NCI-H146 (cell line): ENCODE measurements around the gene TRIP12.
"Not testable (repeated sequence)": the region's sequence is repeated elsewhere in the genome, so short reads cannot be mapped to it uniquely, and the experiment has no call there.

ENCODE experiments used
- DNase-seq: peaks from one replicate; lab custom pipeline; 2025; lab: John Stamatoyannopoulos, UW

TRIP12 gene

DNA sequence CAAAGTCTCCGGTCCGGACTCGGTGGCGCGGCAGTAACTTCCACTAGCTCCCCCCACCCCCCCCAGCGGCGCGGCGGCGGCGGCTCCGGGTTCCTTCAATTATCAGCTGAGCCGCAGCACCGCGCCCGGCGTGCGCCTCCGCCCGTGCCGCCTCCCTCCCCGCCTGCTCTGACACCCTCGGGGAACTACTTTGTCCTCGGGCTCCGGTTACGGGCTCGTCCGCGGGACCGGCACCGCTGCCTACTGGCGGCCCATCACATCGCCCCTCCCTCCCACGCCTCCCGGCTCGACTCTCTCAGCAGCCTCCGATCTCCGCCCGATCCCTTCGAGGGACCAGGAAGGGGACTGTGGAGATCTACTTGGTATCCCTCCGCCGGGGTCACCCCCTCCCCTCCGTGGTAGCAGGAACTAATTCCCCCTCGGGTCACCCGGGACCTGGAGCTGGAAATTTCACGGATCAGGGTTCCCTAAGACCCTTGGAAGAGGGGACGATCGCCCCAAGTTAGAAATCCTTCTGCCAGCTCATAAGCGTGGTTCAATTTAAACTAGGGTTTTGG is at the start of gene TRIP12:
Gene TRIP12, minus strand, starts transcription at position 118 of the 557 bp plus-strand sequence. CDS start 41,930 bp downstream, outside the sequence.
- DNase-seq = peak; percentile 94

- no peak for DNase-seq
Measured at GRCh38 chr2:229971298-229971790, 49.5 kb upstream of the TRIP12 start.

GRCh38 chr2:229970406-229970805 is 48.6 kb upstream of the TRIP12 start:
- DNase-seq = no peak

DNA sequence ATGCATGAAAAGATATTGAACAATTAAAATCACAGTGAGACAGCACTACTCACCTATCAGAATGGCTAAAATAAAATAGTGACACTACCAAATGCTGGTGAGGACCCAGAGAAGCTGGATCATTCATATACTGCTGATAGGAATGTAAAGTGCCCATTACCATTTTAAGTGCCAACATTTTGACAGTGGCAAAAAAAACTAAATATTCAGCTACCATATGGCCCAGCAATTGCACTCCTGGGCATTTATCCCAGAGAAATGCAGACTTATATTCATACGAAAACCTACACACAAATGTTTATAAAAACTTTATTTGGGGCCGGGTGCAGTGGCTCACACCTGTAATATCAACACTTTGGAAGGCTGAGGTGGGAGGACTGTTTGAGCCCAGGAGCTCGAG is 48.1 kb upstream of the TRIP12 start:
- no peak for DNase-seq

GRCh38 chr2:229963596-229963995 is 41.8 kb upstream of the TRIP12 start:
- not testable (repeated sequence) for DNase-seq

DNA sequence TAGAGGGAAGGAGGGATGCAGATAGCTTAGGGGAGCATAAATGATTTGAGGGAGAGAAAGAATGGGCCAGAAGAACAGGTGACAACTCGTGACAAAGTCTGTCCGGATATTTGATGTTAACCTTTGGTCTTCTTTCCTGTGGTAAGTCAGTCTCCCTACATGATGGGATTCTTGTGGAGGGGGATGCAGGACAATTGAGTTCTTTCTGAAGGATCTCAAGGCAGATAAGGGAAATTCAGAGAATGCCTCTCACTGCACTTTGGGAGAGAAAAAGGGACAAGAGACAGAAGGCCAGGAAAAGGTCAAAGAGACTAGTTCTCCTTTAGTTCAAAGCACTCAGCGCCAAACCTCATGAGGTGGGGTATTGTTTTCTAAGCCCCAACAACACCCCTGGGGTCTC is 34.7 kb upstream of the TRIP12 start:
- DNase-seq = no peak

- DNase-seq = no peak
Measured at GRCh38 chr2:229955663-229956062, 33.9 kb upstream of the TRIP12 start.

GRCh38 chr2:229952256-229952835 is 30.5 kb upstream of the TRIP12 start:
- no peak for DNase-seq

DNA sequence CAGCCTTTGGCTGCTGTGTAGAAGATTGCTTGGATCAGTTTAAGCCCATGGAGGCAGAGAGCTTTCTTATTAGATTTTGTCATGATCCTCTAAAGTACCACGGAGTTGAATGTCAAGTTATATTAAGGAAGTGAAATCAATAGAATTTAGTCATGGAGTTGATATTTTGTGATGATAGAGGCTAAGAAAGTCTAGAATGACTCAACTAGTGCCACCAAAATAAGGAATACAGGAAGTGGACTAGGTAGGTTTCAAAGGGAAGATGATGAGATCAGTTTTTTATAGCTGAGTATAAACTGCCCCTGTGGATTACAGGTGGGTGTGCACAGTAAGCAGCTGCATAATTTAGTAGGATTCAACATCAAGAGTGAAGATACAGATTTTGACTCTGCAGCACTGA is 25.7 kb upstream of the TRIP12 start:
- no peak for DNase-seq

GRCh38 chr2:229945975-229946374 is 24.2 kb upstream of the TRIP12 start:
- DNase-seq = no peak

DNA sequence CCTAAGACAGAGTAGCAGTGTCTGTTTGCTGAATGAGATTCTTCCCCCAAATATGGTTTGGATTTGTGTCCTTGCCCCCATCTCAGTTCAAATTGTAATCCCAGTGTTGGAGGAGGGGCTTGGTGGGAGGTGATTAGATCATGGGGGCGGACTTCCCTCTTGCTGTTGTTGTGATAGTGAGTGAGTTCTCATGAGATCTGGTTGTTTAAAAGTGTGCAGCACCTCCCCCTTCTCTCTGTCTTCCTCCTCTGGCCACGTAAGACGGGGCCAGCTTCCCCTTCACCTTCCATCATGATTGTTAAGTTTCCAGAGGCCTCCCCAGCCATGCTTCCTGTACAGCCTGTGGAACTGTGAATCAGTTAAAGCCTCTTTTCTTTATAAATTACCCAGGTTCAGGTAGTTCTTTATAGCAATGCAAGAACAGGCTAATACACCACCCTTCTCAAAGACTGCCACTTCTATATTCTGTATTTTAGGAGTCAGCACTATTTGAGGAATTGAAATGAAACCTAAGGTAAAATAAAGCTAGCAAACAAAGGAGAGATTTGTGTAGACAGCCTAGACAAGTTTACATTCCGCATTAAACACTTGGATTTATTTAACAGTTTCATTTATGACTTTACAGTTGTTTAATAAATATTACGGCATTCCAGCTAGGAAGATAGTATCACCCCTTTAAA is 22.1 kb upstream of the TRIP12 start:
- DNase-seq = no peak

DNA sequence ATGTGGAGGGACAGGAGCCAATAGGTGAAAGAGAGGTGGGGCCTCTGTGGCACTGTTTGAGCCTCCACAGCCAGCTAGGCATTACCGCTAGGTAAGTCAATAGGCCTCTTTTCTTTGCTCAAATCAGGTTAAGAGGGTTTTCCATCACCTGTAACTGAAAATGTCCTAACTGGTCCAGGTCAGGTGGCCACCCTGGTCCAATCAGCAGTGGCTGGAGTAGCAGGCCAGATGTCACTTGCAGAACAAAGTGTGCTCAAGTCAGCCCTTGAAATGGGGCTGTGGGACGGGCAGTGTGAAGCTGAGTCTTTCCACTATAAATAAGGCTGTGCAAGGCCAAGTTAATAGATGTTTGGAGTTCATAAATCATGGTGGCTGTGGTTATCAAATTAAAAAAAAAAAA is 21.4 kb upstream of the TRIP12 start:
- no peak for DNase-seq

DNA sequence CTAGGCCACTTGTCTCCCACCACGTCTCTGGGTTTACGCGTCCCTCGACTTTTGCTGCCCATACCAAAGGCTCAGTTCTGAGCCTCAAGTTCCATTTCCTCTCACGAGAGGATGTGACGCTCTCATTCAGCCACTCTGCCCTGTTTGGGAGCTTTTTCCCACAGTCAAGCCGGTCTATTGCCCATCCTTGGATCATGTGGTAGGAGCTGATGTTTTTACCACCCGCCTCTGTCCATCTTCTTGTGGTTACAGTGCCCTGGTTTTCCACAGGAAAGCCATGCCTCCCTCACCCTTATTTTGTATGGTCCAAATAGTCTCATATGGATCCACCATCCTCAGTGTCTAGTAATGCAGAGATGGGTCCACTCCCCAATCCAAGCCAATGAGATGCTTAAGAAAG is 20.9 kb upstream of the TRIP12 start:
- no peak for DNase-seq

DNA sequence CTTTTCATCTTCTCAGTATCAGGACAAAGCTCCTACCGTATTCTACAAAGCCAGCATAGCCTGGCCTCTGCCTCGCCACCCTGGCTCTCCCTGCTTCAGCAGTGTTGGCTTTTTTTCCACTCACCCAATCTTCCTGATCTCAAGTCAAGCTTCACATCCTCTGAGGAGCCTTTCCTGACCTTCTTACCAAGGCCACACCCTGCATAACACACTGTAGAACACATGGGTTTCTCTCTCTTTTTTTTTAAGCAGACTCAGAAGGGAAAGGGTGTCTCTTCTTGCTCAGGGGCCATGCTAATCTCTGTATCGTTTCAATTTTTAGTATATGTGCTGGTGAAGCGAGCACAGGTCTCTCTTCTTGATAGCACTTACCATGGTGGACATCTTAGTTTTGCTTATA is 15.7 kb upstream of the TRIP12 start:
- DNase-seq = no peak

DNA sequence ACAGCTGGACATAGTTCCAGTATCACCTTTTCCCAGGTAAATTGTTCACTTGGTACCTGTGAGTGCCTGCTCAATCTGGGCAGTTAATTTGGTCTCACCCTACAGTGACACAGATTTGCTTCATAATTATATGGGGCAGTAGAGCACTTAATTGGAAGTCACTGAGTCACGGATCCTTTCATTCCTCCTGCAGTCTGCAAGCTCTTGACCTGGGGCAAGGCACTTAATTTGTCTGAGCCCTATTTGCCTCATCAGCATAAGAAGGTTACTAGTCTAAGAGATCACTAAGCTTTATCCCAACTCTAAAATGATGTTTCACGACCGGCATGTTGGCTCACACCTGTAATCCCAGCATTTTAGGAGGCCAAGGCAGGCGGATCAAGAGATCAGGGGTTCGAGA is 9.4 kb upstream of the TRIP12 start:
- DNase-seq = no peak

GRCh38 chr2:229930656-229931055 is 8.8 kb upstream of the TRIP12 start:
- DNase-seq = no peak

- DNase-seq = no peak
Measured at GRCh38 chr2:229927817-229928321, 6.1 kb upstream of the TRIP12 start.

DNA sequence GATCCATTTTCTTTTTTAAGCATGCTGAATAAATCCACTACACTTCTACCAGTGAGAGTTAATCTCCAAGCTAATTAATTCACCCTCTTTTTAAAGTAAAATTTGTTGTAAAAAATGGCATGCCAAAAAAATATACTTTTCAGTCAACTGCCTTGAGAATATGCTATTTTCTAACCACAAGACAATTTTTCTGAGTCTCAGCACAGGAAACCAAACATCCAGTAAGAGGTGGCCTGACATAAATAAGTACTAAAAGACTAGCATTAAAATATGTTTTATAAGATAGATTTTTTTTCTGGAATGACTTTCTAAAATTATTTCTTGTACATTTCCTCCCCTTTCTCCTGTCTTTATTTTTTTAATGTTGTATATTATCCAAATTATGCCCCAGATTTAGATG is 3.4 kb upstream of the TRIP12 start:
- no peak for DNase-seq

DNA sequence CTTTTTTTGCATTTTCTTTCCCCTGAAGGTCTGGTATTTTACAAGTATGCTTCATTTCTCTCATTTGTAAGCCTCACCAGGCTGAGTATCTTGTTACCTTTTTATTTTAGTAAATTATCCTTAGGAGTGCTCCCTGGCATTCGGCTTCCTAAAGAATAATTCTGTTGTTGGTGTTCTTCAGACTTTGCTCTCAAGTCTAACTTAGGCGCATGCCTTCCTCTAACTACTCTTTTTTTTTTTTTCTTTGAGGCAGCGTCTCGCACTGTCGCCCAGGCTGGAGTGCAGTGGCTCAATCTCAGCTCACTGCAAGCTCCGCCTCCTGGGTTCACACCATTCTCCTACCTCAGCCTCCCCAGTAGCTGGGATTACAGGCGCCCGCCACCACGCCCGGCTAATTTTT is 2.7 kb upstream of the TRIP12 start:
- not testable (repeated sequence) for DNase-seq

- DNase-seq = peak; percentile 88
Measured at GRCh38 chr2:229922449-229923386, 909 bp upstream of the TRIP12 start, which contains the start of gene FBXO36. Gene FBXO36 (plus strand): TSS chr2:229922503. CDS start chr2:229922514, 11 bp downstream.

DNA sequence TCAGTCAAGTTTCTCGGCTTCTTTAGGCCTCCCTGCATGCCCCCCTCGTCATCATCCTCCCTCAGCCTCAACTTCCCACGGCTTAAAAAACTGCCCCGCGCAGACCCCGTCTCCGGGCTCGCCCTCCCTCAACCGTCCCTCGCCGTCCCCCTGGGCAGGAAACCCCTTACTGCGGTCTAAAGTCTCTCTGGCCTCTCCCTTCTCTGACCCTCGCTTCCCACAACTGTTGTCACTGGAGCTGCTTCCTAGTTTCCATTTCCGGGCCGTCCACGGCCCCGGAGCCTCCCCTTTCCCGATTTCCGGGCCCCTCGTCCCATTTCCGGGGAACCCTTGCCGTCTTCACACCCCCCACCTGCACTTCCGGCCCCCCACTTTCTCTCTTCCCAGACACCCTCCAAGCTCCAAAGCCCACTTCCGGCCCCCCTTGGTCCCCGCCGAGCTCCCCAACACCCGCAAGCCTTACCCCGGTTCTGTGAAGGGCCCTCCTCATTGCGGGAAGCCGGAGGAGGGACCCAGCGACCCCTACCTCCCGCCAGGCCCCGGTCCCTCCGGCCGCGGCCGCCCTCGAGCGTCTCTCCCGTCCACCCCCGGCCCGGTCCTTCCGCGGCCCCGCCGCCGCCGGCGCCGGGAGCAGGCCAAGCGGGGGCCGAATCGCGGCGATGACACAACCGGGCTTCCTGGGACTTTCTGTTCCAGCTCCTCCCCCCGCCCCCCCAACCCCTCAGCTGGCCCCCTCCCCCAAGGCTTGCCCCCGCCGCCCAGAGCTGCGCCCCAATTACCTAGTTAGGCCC is 513 bp downstream of the TRIP12 start:
- peak; percentile 72 for DNase-seq
